Parathyroid adenoma (tissue), 2 donors: Measurements from ENCODE around the gene ENPP4.

ENCODE experiments used
- H2AFZ ChIP-seq: fragments of 300-600 bp; sonication (generic); one replicate; pipeline ENCODE4 v1.7.0; 2017; ENCODE audit warnings: antibody characterized with exemption, mild to moderate bottlenecking
- H3K27ac ChIP-seq: fragments of 300-600 bp; sonication (generic); one replicate; pipeline ENCODE4 v1.7.0; 2017
- H3K27me3 ChIP-seq: fragments of 300-600 bp; sonication (generic); one replicate; pipeline ENCODE4 v1.7.0; 2017; ENCODE audit warnings: low read length; ENCODE audit not compliant: control insufficient read depth, insufficient read depth
- H3K36me3 ChIP-seq: fragments of 300-600 bp; sonication (generic); one replicate; pipeline ENCODE4 v1.7.0; 2017; ENCODE audit warnings: low read length; ENCODE audit not compliant: control insufficient read depth, insufficient read depth
- H3K4me1 ChIP-seq: fragments of 300-600 bp; sonication (generic); one replicate; pipeline ENCODE4 v1.7.0; 2017; ENCODE audit warnings: control low read depth
- H3K4me2 ChIP-seq: fragments of 300-600 bp; sonication (generic); one replicate; pipeline ENCODE4 v1.7.0; 2017; ENCODE audit warnings: low read length
- H3K4me3 ChIP-seq: fragments of 300-600 bp; sonication (generic); one replicate; pipeline ENCODE4 v1.7.0; 2017; ENCODE audit warnings: low read depth, low read length
- H3K79me2 ChIP-seq: fragments of 300-600 bp; sonication (generic); one replicate; pipeline ENCODE4 v1.7.0; 2017; ENCODE audit warnings: control low read depth
- H3K9ac ChIP-seq: fragments of 300-600 bp; sonication (generic); one replicate; pipeline ENCODE4 v1.7.0; 2017; ENCODE audit warnings: mild to moderate bottlenecking
- H3K9me3 ChIP-seq: fragments of 300-600 bp; sonication (generic); one replicate; pipeline ENCODE4 v1.7.0; 2017; ENCODE audit warnings: low read length; ENCODE audit not compliant: control insufficient read depth
- TF ChIP-seq, protein P1 (sequence below): fragments of 300-600 bp; sonication (generic); IDR thresholded peaks from one replicate; pipeline ENCODE4 v1.7.0; 2017; ENCODE audit warnings: antibody characterized with exemption, mild to moderate bottlenecking
- donor health status: primary hyperparathyroidism.

The ENPP4 gene

DNA sequence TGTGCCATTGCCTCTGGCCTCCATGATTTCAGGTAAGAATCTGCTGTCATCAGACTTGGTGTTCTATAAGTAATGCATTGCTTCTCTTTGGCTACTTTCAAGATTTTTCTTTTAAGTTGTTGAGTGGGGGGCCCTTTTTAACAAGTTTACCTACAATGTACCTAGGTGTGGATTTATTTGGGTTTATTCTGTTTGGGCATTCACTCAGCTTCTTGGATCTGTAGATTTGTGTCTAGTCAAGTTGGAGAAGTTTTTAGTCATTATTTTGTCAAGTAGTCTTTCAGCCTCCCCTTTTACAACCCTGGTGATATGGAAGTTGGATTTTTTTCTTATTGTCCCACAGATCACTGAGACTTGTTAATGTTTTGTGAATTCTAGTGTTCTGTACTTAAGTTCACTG lies 26.9 kb downstream of the ENPP4 start:
- Histone ChIP-seq H3K4me3 (no peak overlapping the region), H3K9ac (no peak overlapping the region), H2AFZ (no peak overlapping the region), H3K4me2 (no peak overlapping the region), H3K36me3 (no peaks in the 10 kb centered on the region), H3K79me2 (no peaks in the 10 kb centered on the region), H3K27me3 (no peaks in the 10 kb centered on the region), H3K9me3 (no peaks in the 10 kb centered on the region), H3K27ac (no peak overlapping the region), H3K4me1 (no peaks in the 10 kb centered on the region)
- TF ChIP-seq, protein P1, sequence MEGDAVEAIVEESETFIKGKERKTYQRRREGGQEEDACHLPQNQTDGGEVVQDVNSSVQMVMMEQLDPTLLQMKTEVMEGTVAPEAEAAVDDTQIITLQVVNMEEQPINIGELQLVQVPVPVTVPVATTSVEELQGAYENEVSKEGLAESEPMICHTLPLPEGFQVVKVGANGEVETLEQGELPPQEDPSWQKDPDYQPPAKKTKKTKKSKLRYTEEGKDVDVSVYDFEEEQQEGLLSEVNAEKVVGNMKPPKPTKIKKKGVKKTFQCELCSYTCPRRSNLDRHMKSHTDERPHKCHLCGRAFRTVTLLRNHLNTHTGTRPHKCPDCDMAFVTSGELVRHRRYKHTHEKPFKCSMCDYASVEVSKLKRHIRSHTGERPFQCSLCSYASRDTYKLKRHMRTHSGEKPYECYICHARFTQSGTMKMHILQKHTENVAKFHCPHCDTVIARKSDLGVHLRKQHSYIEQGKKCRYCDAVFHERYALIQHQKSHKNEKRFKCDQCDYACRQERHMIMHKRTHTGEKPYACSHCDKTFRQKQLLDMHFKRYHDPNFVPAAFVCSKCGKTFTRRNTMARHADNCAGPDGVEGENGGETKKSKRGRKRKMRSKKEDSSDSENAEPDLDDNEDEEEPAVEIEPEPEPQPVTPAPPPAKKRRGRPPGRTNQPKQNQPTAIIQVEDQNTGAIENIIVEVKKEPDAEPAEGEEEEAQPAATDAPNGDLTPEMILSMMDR: no peak

- no peaks in the 10 kb centered on the region for H3K27me3 ChIP-seq
- H3K4me1 ChIP-seq: no peaks in the 10 kb centered on the region
- no peak overlapping the region for H3K4me2 ChIP-seq
- no peak overlapping the region for H2AFZ ChIP-seq
- H3K27ac ChIP-seq: no peak overlapping the region
- TF ChIP-seq, protein P1: no peak
- H3K79me2 ChIP-seq: no peaks in the 10 kb centered on the region
- no peak overlapping the region for H3K4me3 ChIP-seq
- H3K9ac ChIP-seq: no peak overlapping the region
- H3K36me3 ChIP-seq: no peaks in the 10 kb centered on the region
- no peaks in the 10 kb centered on the region for H3K9me3 ChIP-seq
Observed at GRCh38 chr6:46159229-46159628, 29.4 kb downstream of the ENPP4 start.

DNA sequence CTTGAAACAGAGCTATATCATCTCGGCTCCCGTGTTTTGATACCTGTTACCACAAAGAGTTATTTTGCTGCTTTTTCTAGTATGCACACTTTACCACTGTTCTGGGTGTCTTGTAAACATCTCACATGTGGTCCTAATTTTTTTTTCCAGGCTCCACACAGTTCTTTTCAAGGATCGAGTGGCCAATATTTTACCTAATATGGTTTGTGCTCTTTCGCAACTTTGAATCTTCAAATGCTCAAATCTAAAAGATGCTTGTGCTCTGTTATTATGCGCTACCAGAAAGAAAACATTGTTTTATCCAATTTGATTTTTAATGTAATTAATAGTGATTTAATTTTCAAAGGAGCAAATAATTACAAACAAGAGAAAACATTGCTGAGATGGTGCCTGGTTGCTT lies 30.3 kb downstream of the ENPP4 start:
- Histone ChIP-seq H2AFZ (no peak overlapping the region), H3K36me3 (no peaks in the 10 kb centered on the region), H3K4me3 (no peak overlapping the region), H3K4me2 (no peak overlapping the region), H3K27me3 (no peaks in the 10 kb centered on the region), H3K9me3 (no peaks in the 10 kb centered on the region), H3K79me2 (no peaks in the 10 kb centered on the region), H3K27ac (no peak overlapping the region), H3K9ac (no peak overlapping the region), H3K4me1 (no peaks in the 10 kb centered on the region)
- TF ChIP-seq, protein P1: no peak

GRCh38 chr6:46170357-46171289 lies 40.8 kb downstream of the ENPP4 start, which contains the start of gene ENPP5:
Gene ENPP5 (minus strand): TSS chr6:46170980. CDS start chr6:46168262, 2,718 bp downstream.
- H3K27me3 ChIP-seq: no peaks in the 10 kb centered on the region
- TF ChIP-seq, protein P1: peak; percentile 12

More at GRCh38 chr6:46170357-46171289, 40.8 kb downstream of the ENPP4 start, which contains the start of gene ENPP5:
- Histone ChIP-seq H3K4me3 (peak within 1 kb of the TSS; percentile 82), H3K4me1 (no peaks in the 10 kb centered on the region), H2AFZ (peak within 1 kb of the TSS; percentile 95), H3K79me2 (peaks cover 4% of the 10 kb centered on the region), H3K9ac (no peak within 1 kb of the TSS), H3K9me3 (no peaks in the 10 kb centered on the region), H3K36me3 (no peaks in the 10 kb centered on the region), H3K27ac (peak within 1 kb of the TSS; percentile 78), H3K4me2 (peak within 1 kb of the TSS; percentile 72)
